Measurements from ENCODE around the gene ALDH3B1.

ALDH3B1 gene

DNA sequence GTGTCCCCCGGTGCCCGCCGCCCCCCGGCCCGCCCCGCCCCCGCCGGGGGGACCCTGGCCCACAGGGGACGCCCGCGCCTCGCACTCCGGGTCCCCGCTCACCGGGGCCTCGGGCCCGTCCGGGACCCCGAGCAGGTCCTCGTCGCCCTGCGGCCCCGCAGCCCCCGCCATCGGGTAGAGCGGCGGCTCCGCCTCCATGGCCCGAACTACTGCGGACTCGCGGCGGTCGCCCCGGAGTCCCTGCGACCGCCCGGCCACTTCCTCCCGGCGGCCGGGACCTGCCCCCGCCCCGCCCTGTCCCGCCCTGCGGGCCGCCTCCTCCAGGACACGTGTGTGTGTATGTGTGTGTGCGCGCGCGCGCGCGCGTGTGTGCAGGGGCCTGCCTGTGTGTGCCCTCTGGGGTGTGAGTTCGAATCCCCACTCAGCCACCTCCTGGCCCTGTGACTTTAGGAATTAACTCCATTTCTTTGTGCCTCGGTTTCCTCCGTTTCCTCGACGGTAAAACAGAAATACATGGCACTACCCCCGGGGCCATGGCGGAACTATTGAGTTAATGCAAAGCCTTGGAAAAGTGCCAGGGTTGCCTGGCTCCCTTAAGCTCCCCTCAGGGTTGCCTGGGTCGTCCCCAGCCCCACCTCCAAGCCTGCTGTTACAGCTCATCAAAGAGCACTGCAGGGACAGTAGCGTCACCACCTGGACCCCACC is 6.1 kb upstream of the ALDH3B1 start, which contains the start of gene UNC93B1:
Gene UNC93B1, minus strand, starts transcription at position 252 of the 705 bp plus-strand sequence. Its CDS starts 54 bp downstream, at position 198.
- H3K4me3 ChIP-seq (ENCODE audit: low read depth, low read length) = peak within 1 kb of the TSS; percentile 58
- TF ChIP-seq POLR2A (IDR thresholded peaks at IDR 0.05; ENCODE audit: extremely low read depth, insufficient read length) (peak; percentile 53), MYC (IDR thresholded peaks at IDR 0.05; ENCODE audit: low read depth, low read length) (peak; percentile 95)
- TF ChIP-seq, protein P1, sequence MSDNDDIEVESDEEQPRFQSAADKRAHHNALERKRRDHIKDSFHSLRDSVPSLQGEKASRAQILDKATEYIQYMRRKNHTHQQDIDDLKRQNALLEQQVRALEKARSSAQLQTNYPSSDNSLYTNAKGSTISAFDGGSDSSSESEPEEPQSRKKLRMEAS (IDR thresholded peaks at IDR 0.05; ENCODE audit: low read depth, low read length) = peak; percentile 95
- TF ChIP-seq, protein P2, sequence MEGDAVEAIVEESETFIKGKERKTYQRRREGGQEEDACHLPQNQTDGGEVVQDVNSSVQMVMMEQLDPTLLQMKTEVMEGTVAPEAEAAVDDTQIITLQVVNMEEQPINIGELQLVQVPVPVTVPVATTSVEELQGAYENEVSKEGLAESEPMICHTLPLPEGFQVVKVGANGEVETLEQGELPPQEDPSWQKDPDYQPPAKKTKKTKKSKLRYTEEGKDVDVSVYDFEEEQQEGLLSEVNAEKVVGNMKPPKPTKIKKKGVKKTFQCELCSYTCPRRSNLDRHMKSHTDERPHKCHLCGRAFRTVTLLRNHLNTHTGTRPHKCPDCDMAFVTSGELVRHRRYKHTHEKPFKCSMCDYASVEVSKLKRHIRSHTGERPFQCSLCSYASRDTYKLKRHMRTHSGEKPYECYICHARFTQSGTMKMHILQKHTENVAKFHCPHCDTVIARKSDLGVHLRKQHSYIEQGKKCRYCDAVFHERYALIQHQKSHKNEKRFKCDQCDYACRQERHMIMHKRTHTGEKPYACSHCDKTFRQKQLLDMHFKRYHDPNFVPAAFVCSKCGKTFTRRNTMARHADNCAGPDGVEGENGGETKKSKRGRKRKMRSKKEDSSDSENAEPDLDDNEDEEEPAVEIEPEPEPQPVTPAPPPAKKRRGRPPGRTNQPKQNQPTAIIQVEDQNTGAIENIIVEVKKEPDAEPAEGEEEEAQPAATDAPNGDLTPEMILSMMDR (IDR thresholded peaks at IDR 0.05; ENCODE audit: low read depth, low read length) = no peak
- DNase-seq (ENCODE audit: low read depth) = peak; percentile 96

DNA sequence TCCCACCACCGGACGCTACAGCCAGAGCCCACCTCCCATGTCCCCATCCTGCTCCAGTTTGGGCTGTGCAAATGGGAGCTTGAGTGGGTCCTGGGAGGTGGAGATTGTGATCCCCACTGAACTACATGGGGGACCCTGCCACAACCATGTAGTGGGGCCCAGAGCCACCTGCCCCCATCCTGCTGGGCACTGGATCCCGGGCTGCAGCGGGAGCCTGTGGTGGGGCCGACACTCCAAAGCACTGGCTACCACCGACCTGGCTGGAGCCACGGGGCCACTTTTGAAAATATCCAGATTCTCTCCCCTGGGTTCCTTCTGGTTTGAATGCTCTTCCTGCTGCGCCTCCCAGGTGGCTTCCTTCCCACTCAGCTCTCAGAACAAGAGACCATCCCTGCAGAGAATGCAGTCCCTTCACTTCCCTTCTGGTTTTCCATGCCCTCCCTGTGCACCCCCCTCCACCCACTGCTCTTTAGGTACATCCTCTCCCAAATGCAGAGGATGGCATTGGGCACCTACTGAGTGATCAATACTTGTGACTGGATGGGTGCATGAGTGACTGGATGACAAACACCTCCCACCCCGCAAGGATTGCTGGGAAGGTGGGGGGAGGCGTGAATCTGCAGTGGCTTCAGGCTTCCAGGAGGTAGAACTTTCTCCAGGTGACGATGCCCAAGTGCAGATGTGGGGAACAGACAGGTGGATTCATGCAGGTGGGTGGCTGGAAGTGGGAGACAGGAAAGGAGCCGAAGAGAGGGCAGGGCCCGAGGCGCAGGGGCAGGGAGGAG is 5.4 kb upstream of the ALDH3B1 start:
- TF ChIP-seq, protein P2 (IDR thresholded peaks at IDR 0.05; ENCODE audit: low read depth, low read length) = no peak
- no peak for TF ChIP-seq POLR2A (IDR thresholded peaks at IDR 0.05; ENCODE audit: extremely low read depth, insufficient read length)
- TF ChIP-seq, protein P1 (IDR thresholded peaks at IDR 0.05; ENCODE audit: low read depth, low read length) = no peak
- no peak for TF ChIP-seq MYC (IDR thresholded peaks at IDR 0.05; ENCODE audit: low read depth, low read length)
- H3K4me3 ChIP-seq (ENCODE audit: low read depth, low read length) = peak overlapping the region; percentile 58
- DNase-seq (ENCODE audit: low read depth) = no peak

DNA sequence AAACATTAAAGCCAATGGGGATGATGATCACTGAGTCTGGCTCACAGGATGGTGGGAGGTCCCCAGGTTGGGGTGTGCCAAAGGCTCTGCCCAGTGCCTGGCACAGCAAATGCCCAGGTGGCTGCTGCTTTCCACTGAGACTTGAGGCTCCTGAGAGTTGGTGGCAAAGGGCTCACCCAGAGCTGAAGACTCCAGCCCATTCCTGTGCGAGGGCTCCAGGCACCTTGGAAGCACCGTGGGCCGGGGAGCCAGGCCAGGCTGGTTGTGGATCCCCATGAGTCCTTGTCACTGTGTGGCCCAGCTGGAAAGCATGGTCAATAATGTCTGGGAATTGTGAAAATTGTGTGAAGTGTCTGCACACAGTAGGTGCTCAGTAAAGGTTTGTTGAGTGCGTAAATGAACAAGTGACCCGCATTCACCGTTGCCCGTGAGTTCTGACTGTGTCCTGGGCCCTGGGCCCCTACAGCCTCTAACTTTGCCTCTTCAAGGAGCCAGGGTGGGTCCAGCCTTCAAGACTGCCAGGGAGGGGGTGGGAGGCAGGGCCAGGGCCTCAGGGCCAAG is 3.4 kb upstream of the ALDH3B1 start:
- no peak for TF ChIP-seq MYC (IDR thresholded peaks at IDR 0.05; ENCODE audit: low read depth, low read length)
- TF ChIP-seq, protein P1 (IDR thresholded peaks at IDR 0.05; ENCODE audit: low read depth, low read length) = no peak
- TF ChIP-seq, protein P2 (IDR thresholded peaks at IDR 0.05; ENCODE audit: low read depth, low read length) = no peak
- TF ChIP-seq POLR2A (IDR thresholded peaks at IDR 0.05; ENCODE audit: extremely low read depth, insufficient read length) = no peak
- DNase-seq (ENCODE audit: low read depth) = no peak
- H3K4me3 ChIP-seq (ENCODE audit: low read depth, low read length) = no peak overlapping the region

DNA sequence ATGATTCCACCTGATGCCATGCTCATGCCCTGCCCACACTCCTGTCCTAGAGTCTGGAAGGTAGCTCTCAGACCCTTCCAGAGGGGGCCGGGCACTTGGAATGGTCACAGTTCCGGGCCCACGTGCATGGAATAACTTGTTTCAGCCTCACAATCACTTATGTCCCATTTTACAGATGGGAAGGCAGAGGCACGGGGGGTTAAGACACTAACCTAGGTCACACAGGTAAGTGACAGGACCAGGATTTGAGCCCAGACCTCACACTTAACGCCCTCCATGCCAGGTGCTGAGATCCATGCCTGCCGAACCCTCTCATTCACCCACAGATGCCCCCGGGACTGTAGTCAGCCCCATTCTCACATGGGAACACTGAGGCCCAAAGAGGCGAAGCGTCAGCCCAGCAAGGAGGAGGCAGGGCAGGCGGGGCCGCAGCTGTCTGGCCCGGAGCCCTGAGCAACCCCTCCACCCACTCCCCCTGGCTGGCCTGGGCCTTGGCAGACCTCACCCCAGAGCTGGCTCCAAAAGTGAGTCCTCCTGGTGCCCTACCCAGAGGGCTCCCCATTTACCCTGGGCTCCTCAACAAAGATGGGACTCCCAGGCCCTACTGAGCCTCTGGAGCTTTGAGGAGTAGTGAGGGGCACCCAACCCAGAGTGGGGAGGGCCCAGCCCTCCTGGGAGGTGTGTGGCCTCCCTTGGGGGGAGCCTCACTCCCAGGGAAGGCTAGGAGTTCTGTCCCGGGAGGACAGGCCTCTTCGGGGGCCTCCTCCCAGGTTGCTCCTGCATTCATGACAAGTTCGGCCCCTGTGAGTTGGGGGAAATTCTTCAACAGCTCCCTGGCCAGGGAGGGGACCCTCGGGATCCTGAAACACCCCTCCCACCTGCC is 2.4 kb upstream of the ALDH3B1 start:
- H3K4me3 ChIP-seq (ENCODE audit: low read depth, low read length) = no peak overlapping the region
- TF ChIP-seq, protein P1 (IDR thresholded peaks at IDR 0.05; ENCODE audit: low read depth, low read length) = no peak
- no peak for TF ChIP-seq POLR2A (IDR thresholded peaks at IDR 0.05; ENCODE audit: extremely low read depth, insufficient read length)
- TF ChIP-seq, protein P2 (IDR thresholded peaks at IDR 0.05; ENCODE audit: low read depth, low read length) = no peak
- DNase-seq (ENCODE audit: low read depth) = no peak
